Type B pancreatic cell (in vitro differentiated cells): ENCODE measurements around the gene APBA2. TPM values are rescaled to one million over a fixed set of nuclear protein-coding genes. Genes with fewer than 3 reads are reported as not detected.

Experiments used
- DNase-seq: peaks from one replicate; pipeline ENCODE4 v3.0.0; 2021; ENCODE audit warnings: mixed read lengths; ENCODE audit not compliant: unreplicated experiment; ENCODE audit errors: extremely low spot score
- H3K27ac Mint-ChIP-seq: 2 replicates; pipeline ENCODE4 v1.8.0; 2021; ENCODE audit warnings: mild to moderate bottlenecking, mixed read lengths
- H3K27me3 Mint-ChIP-seq: 2 replicates; pipeline ENCODE4 v1.8.0; 2021; ENCODE audit warnings: mixed read lengths
- H3K36me3 Mint-ChIP-seq: 2 replicates; pipeline ENCODE4 v1.8.0; 2021; ENCODE audit warnings: mixed read lengths
- H3K4me1 Mint-ChIP-seq: one replicate; pipeline ENCODE4 v1.8.0; 2021; ENCODE audit warnings: mixed read lengths; ENCODE audit not compliant: unreplicated experiment
- H3K4me3 Mint-ChIP-seq: 2 replicates; pipeline ENCODE4 v1.8.0; 2021; ENCODE audit warnings: mild to moderate bottlenecking, mixed read lengths
- H3K9me3 Mint-ChIP-seq: 2 replicates; pipeline ENCODE4 v1.8.0; 2021; ENCODE audit warnings: mixed read lengths
- CTCF ChIP-seq: fragments of 200-600 bp; sonication (generic); conservative IDR thresholded peaks from 2 replicates; pipeline ENCODE4 v1.5.0; 2021; ENCODE audit warnings: antibody characterized with exemption, mild to moderate bottlenecking
- total RNA-seq: library from RNA; stranded (reverse); gene quantifications from 2 replicates; pipeline ENCODE4 v1.2.1, GENCODE V29; 2021; ENCODE audit warnings: low replicate concordance

The APBA2 gene
- total RNA-seq, 1 donor from 2014 or later = 33.3 TPM

DNA sequence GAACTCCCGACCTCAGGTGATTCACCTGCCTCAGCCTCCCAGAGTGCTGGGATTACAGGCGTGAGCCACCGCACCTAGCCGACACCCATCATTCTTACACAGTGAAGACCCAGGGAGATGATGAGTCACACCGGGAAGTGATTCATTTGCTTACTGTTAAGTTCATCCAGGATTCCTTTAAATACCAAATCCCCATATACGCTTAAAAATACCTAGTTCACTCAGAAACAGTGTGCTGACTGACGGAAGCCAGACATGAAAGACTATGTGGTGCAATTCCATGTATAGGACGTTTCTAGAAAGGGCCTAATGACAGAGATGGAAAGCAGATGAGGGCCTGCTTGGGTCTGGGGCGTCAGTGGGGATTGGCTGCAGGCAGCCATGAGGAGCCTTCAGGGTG is 75.2 kb downstream of the APBA2 start:
- DNase-seq = no peak
- no peak for TF ChIP-seq CTCF
- no peaks in the 10 kb centered on the region for H3K4me1 Mint-ChIP-seq
- H3K9me3 Mint-ChIP-seq = no peaks in the 10 kb centered on the region
- peaks cover 4% of the 10 kb centered on the region for H3K36me3 Mint-ChIP-seq
- no peak overlapping the region for H3K4me3 Mint-ChIP-seq
- no peaks in the 10 kb centered on the region for H3K27me3 Mint-ChIP-seq
- H3K27ac Mint-ChIP-seq = no peak overlapping the region

DNA sequence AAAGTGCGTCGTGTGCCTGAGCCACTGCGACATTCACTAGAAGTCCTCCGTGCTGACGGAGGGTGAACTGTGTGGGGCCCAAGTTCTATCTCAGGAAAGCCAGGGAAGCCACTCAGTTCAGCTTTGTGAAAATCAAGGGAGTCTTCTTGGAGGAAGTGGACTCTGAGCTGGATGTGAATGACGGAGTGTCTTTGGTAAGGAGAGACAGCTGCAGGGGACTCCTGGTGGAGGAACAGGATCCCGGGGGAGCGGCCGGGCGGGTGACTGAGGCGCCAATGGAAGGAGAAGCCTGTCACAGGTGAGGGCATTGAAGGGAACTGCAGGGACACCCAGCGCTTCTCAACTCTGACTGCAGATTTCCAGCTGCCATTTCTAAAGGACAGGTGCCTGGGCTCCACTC is 75.6 kb downstream of the APBA2 start:
- Mint-ChIP-seq H3K9me3 (no peaks in the 10 kb centered on the region), H3K27me3 (no peaks in the 10 kb centered on the region), H3K36me3 (peaks cover 4% of the 10 kb centered on the region), H3K4me1 (no peaks in the 10 kb centered on the region), H3K27ac (no peak overlapping the region), H3K4me3 (no peak overlapping the region)
- no peak for TF ChIP-seq CTCF
- no peak for DNase-seq

DNA sequence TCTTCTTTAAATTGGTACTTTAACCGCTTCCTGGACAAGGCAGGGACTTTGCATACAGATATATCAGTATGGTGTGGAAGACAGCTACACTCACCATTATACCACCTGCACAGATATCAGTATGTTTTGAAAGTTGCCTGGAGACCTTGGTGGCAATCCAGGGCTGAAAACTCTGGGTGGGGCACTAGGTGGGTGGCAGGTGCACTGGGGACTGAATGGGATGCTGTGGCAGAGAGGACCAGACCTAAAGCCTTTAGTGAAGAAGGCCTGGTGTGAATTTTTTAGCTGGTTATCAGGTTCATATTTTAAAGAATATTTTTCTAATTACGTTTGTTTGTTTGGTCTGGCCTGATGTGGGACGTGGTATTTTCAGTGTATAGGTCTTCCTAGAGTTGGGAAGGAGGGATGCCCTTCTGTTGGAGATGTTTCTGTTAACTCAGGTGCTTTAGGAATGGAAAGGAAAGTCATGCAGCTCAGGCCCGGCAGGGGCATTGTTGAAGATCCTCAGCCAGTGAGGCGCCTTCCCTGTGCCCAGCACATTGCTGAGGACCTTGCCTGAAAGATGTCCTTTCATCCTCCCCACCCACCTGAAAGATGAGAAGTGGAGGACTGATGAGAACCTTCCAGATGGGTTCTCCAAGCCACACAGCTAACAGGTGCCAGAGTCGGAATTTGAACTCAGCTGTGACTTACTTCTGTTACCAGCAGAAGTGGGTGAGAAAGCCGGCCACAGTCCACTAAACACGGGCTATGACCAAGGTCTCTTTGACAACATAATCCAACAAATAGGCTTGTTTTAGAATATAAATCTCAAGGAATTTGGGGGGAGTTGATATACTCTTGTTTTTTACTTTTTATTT is 77.3 kb downstream of the APBA2 start:
- Mint-ChIP-seq H3K9me3 (no peaks in the 10 kb centered on the region), H3K4me3 (no peak overlapping the region), H3K4me1 (no peaks in the 10 kb centered on the region), H3K27ac (no peak overlapping the region), H3K36me3 (peaks cover 7% of the 10 kb centered on the region), H3K27me3 (no peaks in the 10 kb centered on the region)
- TF ChIP-seq CTCF = no peak
- DNase-seq = no peak

GRCh38 chr15:28963711-28964081 is 77.9 kb downstream of the APBA2 start:
- Mint-ChIP-seq H3K4me1 (peaks cover 3% of the 10 kb centered on the region), H3K9me3 (no peaks in the 10 kb centered on the region), H3K36me3 (peaks cover 7% of the 10 kb centered on the region), H3K27me3 (no peaks in the 10 kb centered on the region), H3K27ac (no peak overlapping the region), H3K4me3 (no peak overlapping the region)
- DNase-seq = no peak
- TF ChIP-seq CTCF = no peak

- peaks cover 5% of the 10 kb centered on the region for H3K4me1 Mint-ChIP-seq
- peaks cover 7% of the 10 kb centered on the region for H3K36me3 Mint-ChIP-seq
- no peak overlapping the region for H3K4me3 Mint-ChIP-seq
- no peaks in the 10 kb centered on the region for H3K9me3 Mint-ChIP-seq
- no peak for DNase-seq
- H3K27me3 Mint-ChIP-seq = no peaks in the 10 kb centered on the region
- no peak for TF ChIP-seq CTCF
- H3K27ac Mint-ChIP-seq = no peak overlapping the region
Observed at GRCh38 chr15:28964098-28964497, 78.3 kb downstream of the APBA2 start.
